ENCODE measurements around the gene CTNND2. TPM values are rescaled to one million over a fixed set of nuclear protein-coding genes. Genes with fewer than 3 reads are reported as not detected.
A peak's percentile ranks its signal among the peaks of the same experiment; 100 is the strongest.

The CTNND2 gene
- total RNA-seq, result not detected

GRCh38 chr5:11904265-11904906 is at the start of gene CTNND2:
Gene CTNND2, minus strand, starts transcription at chr5:11904446. Its CDS starts 593 bp downstream, at chr5:11903853.
- Mint-ChIP-seq H3K27me3 (ENCODE audit: low read depth) (peaks cover 26% of the 10 kb centered on the region), H3K36me3 (ENCODE audit: insufficient read depth in 2 of 2) (peaks cover 0 to 6% of the 10 kb centered on the region in 2 donors), H3K27ac (no peak within 1 kb of the TSS), H3K4me3 (peak within 1 kb of the TSS; percentile 36 to 74), H3K4me1 (ENCODE audit: low read depth) (peaks cover 13% of the 10 kb centered on the region), H3K9me3 (peaks cover 0 to 3% of the 10 kb centered on the region in 2 donors)
- ATAC-seq (replicated peaks in 1 of 2), result peak in 1 of 2 donors; percentile 4
- DNase-seq, result no peak

- Mint-ChIP-seq H3K4me3 (no peak overlapping the region), H3K4me1 (ENCODE audit: low read depth) (no peaks in the 10 kb centered on the region), H3K27me3 (ENCODE audit: low read depth) (no peaks in the 10 kb centered on the region), H3K36me3 (ENCODE audit: insufficient read depth in 2 of 2) (no peaks in the 10 kb centered on the region), H3K9me3 (peaks cover 4 to 6% of the 10 kb centered on the region in 2 donors), H3K27ac (no peak overlapping the region)
- DNase-seq (no peak), ATAC-seq (replicated peaks in 1 of 2) (no peak)
Observed at GRCh38 chr5:11946317-11946716, 42.1 kb upstream of the CTNND2 start.

GRCh38 chr5:11941566-11941965 is 37.3 kb upstream of the CTNND2 start:
- DNase-seq (no peak), ATAC-seq (replicated peaks in 1 of 2) (no peak)
- Mint-ChIP-seq H3K4me3 (no peak overlapping the region), H3K36me3 (ENCODE audit: insufficient read depth in 2 of 2) (no peaks in the 10 kb centered on the region), H3K9me3 (peaks cover 6 to 8% of the 10 kb centered on the region in 2 donors), H3K4me1 (ENCODE audit: low read depth) (no peaks in the 10 kb centered on the region), H3K27ac (no peak overlapping the region), H3K27me3 (ENCODE audit: low read depth) (no peaks in the 10 kb centered on the region)

GRCh38 chr5:11931638-11932037 is 27.4 kb upstream of the CTNND2 start:
- peaks cover 5 to 7% of the 10 kb centered on the region in 2 donors for H3K9me3 Mint-ChIP-seq
- no peaks in the 10 kb centered on the region for H3K27me3 Mint-ChIP-seq (ENCODE audit: low read depth)
- no peaks in the 10 kb centered on the region for H3K4me1 Mint-ChIP-seq (ENCODE audit: low read depth)
- no peak for ATAC-seq (replicated peaks in 1 of 2)
- H3K36me3 Mint-ChIP-seq (ENCODE audit: insufficient read depth in 2 of 2), result no peaks in the 10 kb centered on the region
- H3K27ac Mint-ChIP-seq, result no peak overlapping the region
- no peak for DNase-seq
- H3K4me3 Mint-ChIP-seq, result no peak overlapping the region

GRCh38 chr5:11928909-11929308 is 24.7 kb upstream of the CTNND2 start:
- no peak overlapping the region for H3K4me3 Mint-ChIP-seq
- no peaks in the 10 kb centered on the region for H3K36me3 Mint-ChIP-seq (ENCODE audit: insufficient read depth in 2 of 2)

GRCh38 chr5:11925701-11926100 is 21.5 kb upstream of the CTNND2 start:
- H3K9me3 Mint-ChIP-seq, result peaks cover 7 to 9% of the 10 kb centered on the region in 2 donors
- peaks cover 0 to 1% of the 10 kb centered on the region in 2 donors for H3K36me3 Mint-ChIP-seq (ENCODE audit: insufficient read depth in 2 of 2)
- no peak for ATAC-seq (replicated peaks in 1 of 2)
- no peaks in the 10 kb centered on the region for H3K4me1 Mint-ChIP-seq (ENCODE audit: low read depth)
- H3K27ac Mint-ChIP-seq, result no peak overlapping the region
- H3K27me3 Mint-ChIP-seq (ENCODE audit: low read depth), result no peaks in the 10 kb centered on the region
- DNase-seq, result no peak
- no peak overlapping the region for H3K4me3 Mint-ChIP-seq

More at GRCh38 chr5:11928909-11929308, 24.7 kb upstream of the CTNND2 start:
- no peaks in the 10 kb centered on the region for H3K27me3 Mint-ChIP-seq (ENCODE audit: low read depth)
- ATAC-seq (replicated peaks in 1 of 2), result no peak
- no peaks in the 10 kb centered on the region for H3K4me1 Mint-ChIP-seq (ENCODE audit: low read depth)
- no peak overlapping the region for H3K27ac Mint-ChIP-seq
- peaks cover 7% of the 10 kb centered on the region in 2 donors for H3K9me3 Mint-ChIP-seq
- no peak for DNase-seq

GRCh38 chr5:11922394-11922793 is 18.1 kb upstream of the CTNND2 start:
- peaks cover 7 to 9% of the 10 kb centered on the region in 2 donors for H3K9me3 Mint-ChIP-seq
- H3K36me3 Mint-ChIP-seq (ENCODE audit: insufficient read depth in 2 of 2), result peaks cover 0 to 1% of the 10 kb centered on the region in 2 donors
- H3K27me3 Mint-ChIP-seq (ENCODE audit: low read depth), result no peaks in the 10 kb centered on the region
- DNase-seq (no peak), ATAC-seq (replicated peaks in 1 of 2) (no peak)
- no peaks in the 10 kb centered on the region for H3K4me1 Mint-ChIP-seq (ENCODE audit: low read depth)
- no peak overlapping the region for H3K27ac Mint-ChIP-seq
- H3K4me3 Mint-ChIP-seq, result no peak overlapping the region

GRCh38 chr5:11918463-11919045 is 14.3 kb upstream of the CTNND2 start:
- no peak for DNase-seq
- H3K4me1 Mint-ChIP-seq (ENCODE audit: low read depth), result no peaks in the 10 kb centered on the region
- no peak overlapping the region for H3K4me3 Mint-ChIP-seq
- ATAC-seq (replicated peaks in 1 of 2), result no peak
- H3K27me3 Mint-ChIP-seq (ENCODE audit: low read depth), result no peaks in the 10 kb centered on the region
- peaks cover 6 to 9% of the 10 kb centered on the region in 2 donors for H3K9me3 Mint-ChIP-seq
- peaks cover 0 to 1% of the 10 kb centered on the region in 2 donors for H3K36me3 Mint-ChIP-seq (ENCODE audit: insufficient read depth in 2 of 2)
- H3K27ac Mint-ChIP-seq, result no peak overlapping the region

- no peak overlapping the region for H3K27ac Mint-ChIP-seq
- no peak for DNase-seq
- no peak for ATAC-seq (replicated peaks in 1 of 2)
- peaks cover 8% of the 10 kb centered on the region for H3K27me3 Mint-ChIP-seq (ENCODE audit: low read depth)
- H3K4me3 Mint-ChIP-seq, result no peak overlapping the region
- H3K9me3 Mint-ChIP-seq, result peaks cover 0 to 6% of the 10 kb centered on the region in 2 donors
- H3K4me1 Mint-ChIP-seq (ENCODE audit: low read depth), result peaks cover 4% of the 10 kb centered on the region
- peaks cover 0 to 4% of the 10 kb centered on the region in 2 donors for H3K36me3 Mint-ChIP-seq (ENCODE audit: insufficient read depth in 2 of 2)
Observed at GRCh38 chr5:11909471-11909870, 5.2 kb upstream of the CTNND2 start.

GRCh38 chr5:11906497-11906896 is 2.3 kb upstream of the CTNND2 start:
- DNase-seq, result no peak
- Mint-ChIP-seq H3K4me1 (ENCODE audit: low read depth) (peaks cover 13% of the 10 kb centered on the region), H3K27ac (no peak overlapping the region), H3K36me3 (ENCODE audit: insufficient read depth in 2 of 2) (peaks cover 0 to 6% of the 10 kb centered on the region in 2 donors), H3K27me3 (ENCODE audit: low read depth) (peaks cover 26% of the 10 kb centered on the region), H3K9me3 (peaks cover 0 to 4% of the 10 kb centered on the region in 2 donors), H3K4me3 (no peak overlapping the region)
- no peak for ATAC-seq (replicated peaks in 1 of 2)

GRCh38 chr5:11905206-11905605 is 960 bp upstream of the CTNND2 start:
- DNase-seq (no peak), ATAC-seq (replicated peaks in 1 of 2) (no peak)
- Mint-ChIP-seq H3K4me1 (ENCODE audit: low read depth) (peaks cover 13% of the 10 kb centered on the region), H3K9me3 (peaks cover 0 to 3% of the 10 kb centered on the region in 2 donors), H3K36me3 (ENCODE audit: insufficient read depth in 2 of 2) (peaks cover 0 to 6% of the 10 kb centered on the region in 2 donors), H3K27ac (no peak overlapping the region), H3K27me3 (ENCODE audit: low read depth) (peaks cover 26% of the 10 kb centered on the region), H3K4me3 (peak overlapping the region in 1 of 2 donors; percentile 74)

GRCh38 chr5:11903614-11904264 is 507 bp downstream of the CTNND2 start:
- Mint-ChIP-seq H3K27ac (no peak overlapping the region), H3K4me3 (peak overlapping the region; percentile 36 to 58), H3K9me3 (peaks cover 0 to 3% of the 10 kb centered on the region in 2 donors), H3K36me3 (ENCODE audit: insufficient read depth in 2 of 2) (peaks cover 0 to 6% of the 10 kb centered on the region in 2 donors), H3K27me3 (ENCODE audit: low read depth) (peaks cover 26% of the 10 kb centered on the region), H3K4me1 (ENCODE audit: low read depth) (peaks cover 13% of the 10 kb centered on the region)
- DNase-seq (peak; percentile 8 to 12), ATAC-seq (replicated peaks in 1 of 2) (peak; percentile 56 to 71)

- no peak overlapping the region for H3K27ac Mint-ChIP-seq
- peaks cover 13% of the 10 kb centered on the region for H3K4me1 Mint-ChIP-seq (ENCODE audit: low read depth)
- ATAC-seq (replicated peaks in 1 of 2) (no peak), DNase-seq (no peak)
- H3K9me3 Mint-ChIP-seq, result peaks cover 0 to 3% of the 10 kb centered on the region in 2 donors
- H3K27me3 Mint-ChIP-seq (ENCODE audit: low read depth), result peaks cover 26% of the 10 kb centered on the region
- peak overlapping the region; percentile 18 to 58 for H3K4me3 Mint-ChIP-seq
- H3K36me3 Mint-ChIP-seq (ENCODE audit: insufficient read depth in 2 of 2), result peaks cover 0 to 6% of the 10 kb centered on the region in 2 donors
Observed at GRCh38 chr5:11903121-11903613, 1.1 kb downstream of the CTNND2 start.

All from activated T-cell treated with anti-CD3 and anti-CD28 coated beads, Interleukin-2, amount 50 U/mL, for 72 hours (primary cell).